Measurements from ENCODE around the gene STX16. TPM values are rescaled to one million over a fixed set of nuclear protein-coding genes. Genes with fewer than 3 reads are reported as not detected.

Gene STX16
- total and polyA plus RNA-seq, 2 of the 13 experiments (the other 11 are each of a cell fraction or from before 2014, with no cell fraction given) = 28.0 to 72.7 TPM

DNA sequence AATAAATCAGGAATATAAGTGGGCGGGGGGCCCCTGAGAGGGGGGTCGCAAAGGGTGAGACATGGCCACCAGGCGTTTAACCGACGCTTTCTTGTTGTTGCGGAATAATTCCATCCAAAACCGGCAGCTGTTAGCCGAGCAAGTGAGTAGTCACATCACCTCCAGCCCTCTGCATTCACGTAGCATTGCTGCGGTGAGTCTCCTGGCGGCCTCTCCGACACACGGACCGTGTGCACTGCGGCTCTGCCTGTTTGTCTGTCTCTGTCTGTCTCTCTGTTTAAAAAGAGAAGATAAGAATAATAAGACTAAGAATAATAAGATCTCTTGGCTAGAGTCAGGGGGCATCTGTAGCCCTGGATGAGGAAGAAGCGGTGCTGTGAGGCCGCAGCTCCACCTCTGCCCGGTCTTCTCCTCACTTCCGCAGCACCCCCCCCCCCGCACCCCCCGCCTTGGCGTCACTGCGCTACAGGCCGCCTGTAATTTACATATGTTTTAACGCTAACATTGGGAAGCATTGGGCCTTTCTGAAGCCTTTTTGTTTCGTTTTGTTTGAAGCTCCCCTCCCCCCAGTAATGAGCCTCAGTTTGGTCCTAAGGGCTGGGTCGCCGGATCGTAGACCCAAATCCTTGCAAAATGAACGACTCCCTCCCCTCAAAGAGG is 993 bp downstream of the STX16 start (continued):
- TF ChIP-seq SUZ12 (IDR thresholded peaks at IDR 0.05; ENCODE audit: low read depth, low read length) (no peak), ZNF780A (CRISPR knock-in tag; IDR thresholded peaks at IDR 0.05) (no peak), YY1 (IDR thresholded peaks at IDR 0.05; ENCODE audit: insufficient read depth, insufficient replicate concordance, low read depth, low read length) (no peak), ZNF550 (CRISPR knock-in tag; IDR thresholded peaks at IDR 0.05; ENCODE audit: borderline replicate concordance) (no peak), LBX2 (CRISPR knock-in tag; IDR thresholded peaks at IDR 0.05; ENCODE audit: borderline replicate concordance) (no peak), ISX (CRISPR knock-in tag; conservative IDR thresholded peaks at IDR 0.05) (no peak), RFX5 (IDR thresholded peaks at IDR 0.05; ENCODE audit: low read depth, low read length) (no peak), ZFP82 (CRISPR knock-in tag; IDR thresholded peaks at IDR 0.05; ENCODE audit: borderline replicate concordance) (peak; percentile 59; the same call in 1 of the 2 replicates), CSRNP1 (CRISPR knock-in tag; IDR thresholded peaks at IDR 0.05) (0 out of 2 replicates have a peak, but pooled peaks have one; percentile 61), HNF4A (CRISPR knock-in tag; IDR thresholded peaks at IDR 0.05) (no peak), MIXL1 (CRISPR knock-in tag; IDR thresholded peaks at IDR 0.05) (0 out of 2 replicates have a peak, but pooled peaks have one; percentile 25), RARG (CRISPR knock-in tag; IDR thresholded peaks at IDR 0.05; ENCODE audit: low read depth) (no peak)
- TF ChIP-seq, protein P1, sequence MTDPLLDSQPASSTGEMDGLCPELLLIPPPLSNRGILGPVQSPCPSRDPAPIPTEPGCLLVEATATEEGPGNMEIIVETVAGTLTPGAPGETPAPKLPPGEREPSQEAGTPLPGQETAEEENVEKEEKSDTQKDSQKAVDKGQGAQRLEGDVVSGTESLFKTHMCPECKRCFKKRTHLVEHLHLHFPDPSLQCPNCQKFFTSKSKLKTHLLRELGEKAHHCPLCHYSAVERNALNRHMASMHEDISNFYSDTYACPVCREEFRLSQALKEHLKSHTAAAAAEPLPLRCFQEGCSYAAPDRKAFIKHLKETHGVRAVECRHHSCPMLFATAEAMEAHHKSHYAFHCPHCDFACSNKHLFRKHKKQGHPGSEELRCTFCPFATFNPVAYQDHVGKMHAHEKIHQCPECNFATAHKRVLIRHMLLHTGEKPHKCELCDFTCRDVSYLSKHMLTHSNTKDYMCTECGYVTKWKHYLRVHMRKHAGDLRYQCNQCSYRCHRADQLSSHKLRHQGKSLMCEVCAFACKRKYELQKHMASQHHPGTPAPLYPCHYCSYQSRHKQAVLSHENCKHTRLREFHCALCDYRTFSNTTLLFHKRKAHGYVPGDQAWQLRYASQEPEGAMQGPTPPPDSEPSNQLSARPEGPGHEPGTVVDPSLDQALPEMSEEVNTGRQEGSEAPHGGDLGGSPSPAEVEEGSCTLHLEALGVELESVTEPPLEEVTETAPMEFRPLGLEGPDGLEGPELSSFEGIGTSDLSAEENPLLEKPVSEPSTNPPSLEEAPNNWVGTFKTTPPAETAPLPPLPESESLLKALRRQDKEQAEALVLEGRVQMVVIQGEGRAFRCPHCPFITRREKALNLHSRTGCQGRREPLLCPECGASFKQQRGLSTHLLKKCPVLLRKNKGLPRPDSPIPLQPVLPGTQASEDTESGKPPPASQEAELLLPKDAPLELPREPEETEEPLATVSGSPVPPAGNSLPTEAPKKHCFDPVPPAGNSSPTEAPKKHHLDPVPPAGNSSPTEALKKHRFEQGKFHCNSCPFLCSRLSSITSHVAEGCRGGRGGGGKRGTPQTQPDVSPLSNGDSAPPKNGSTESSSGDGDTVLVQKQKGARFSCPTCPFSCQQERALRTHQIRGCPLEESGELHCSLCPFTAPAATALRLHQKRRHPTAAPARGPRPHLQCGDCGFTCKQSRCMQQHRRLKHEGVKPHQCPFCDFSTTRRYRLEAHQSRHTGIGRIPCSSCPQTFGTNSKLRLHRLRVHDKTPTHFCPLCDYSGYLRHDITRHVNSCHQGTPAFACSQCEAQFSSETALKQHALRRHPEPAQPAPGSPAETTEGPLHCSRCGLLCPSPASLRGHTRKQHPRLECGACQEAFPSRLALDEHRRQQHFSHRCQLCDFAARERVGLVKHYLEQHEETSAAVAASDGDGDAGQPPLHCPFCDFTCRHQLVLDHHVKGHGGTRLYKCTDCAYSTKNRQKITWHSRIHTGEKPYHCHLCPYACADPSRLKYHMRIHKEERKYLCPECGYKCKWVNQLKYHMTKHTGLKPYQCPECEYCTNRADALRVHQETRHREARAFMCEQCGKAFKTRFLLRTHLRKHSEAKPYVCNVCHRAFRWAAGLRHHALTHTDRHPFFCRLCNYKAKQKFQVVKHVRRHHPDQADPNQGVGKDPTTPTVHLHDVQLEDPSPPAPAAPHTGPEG (CRISPR knock-in tag; IDR thresholded peaks at IDR 0.05) = no peak
- TF ChIP-seq, protein P2, sequence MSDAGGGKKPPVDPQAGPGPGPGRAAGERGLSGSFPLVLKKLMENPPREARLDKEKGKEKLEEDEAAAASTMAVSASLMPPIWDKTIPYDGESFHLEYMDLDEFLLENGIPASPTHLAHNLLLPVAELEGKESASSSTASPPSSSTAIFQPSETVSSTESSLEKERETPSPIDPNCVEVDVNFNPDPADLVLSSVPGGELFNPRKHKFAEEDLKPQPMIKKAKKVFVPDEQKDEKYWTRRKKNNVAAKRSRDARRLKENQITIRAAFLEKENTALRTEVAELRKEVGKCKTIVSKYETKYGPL (CRISPR knock-in tag; IDR thresholded peaks at IDR 0.05) = no peak
- TF ChIP-seq, protein P3, sequence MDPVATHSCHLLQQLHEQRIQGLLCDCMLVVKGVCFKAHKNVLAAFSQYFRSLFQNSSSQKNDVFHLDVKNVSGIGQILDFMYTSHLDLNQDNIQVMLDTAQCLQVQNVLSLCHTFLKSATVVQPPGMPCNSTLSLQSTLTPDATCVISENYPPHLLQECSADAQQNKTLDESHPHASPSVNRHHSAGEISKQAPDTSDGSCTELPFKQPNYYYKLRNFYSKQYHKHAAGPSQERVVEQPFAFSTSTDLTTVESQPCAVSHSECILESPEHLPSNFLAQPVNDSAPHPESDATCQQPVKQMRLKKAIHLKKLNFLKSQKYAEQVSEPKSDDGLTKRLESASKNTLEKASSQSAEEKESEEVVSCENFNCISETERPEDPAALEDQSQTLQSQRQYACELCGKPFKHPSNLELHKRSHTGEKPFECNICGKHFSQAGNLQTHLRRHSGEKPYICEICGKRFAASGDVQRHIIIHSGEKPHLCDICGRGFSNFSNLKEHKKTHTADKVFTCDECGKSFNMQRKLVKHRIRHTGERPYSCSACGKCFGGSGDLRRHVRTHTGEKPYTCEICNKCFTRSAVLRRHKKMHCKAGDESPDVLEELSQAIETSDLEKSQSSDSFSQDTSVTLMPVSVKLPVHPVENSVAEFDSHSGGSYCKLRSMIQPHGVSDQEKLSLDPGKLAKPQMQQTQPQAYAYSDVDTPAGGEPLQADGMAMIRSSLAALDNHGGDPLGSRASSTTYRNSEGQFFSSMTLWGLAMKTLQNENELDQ (CRISPR knock-in tag; IDR thresholded peaks at IDR 0.05; ENCODE audit: borderline replicate concordance) = no peak
- TF ChIP-seq, protein P4, sequence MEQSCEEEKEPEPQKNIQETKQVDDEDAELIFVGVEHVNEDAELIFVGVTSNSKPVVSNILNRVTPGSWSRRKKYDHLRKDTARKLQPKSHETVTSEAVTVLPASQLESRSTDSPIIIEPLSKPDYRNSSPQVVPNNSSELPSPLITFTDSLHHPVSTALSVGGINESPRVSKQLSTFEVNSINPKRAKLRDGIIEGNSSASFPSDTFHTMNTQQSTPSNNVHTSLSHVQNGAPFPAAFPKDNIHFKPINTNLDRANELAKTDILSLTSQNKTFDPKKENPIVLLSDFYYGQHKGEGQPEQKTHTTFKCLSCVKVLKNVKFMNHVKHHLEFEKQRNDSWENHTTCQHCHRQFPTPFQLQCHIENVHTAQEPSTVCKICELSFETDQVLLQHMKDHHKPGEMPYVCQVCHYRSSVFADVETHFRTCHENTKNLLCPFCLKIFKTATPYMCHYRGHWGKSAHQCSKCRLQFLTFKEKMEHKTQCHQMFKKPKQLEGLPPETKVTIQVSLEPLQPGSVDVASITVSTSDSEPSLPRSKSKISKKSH (CRISPR knock-in tag; IDR thresholded peaks at IDR 0.05; ENCODE audit: borderline replicate concordance) = no peak
